ENCODE measurements around the gene CREB1. TPM values are rescaled to one million over a fixed set of nuclear protein-coding genes. Genes with fewer than 3 reads are reported as not detected.

CREB1 gene
- total and polyA plus RNA-seq, 2 donors (not counting 1 experiment from before 2014, with no cell fraction given) = 42.5 to 156 TPM

DNA sequence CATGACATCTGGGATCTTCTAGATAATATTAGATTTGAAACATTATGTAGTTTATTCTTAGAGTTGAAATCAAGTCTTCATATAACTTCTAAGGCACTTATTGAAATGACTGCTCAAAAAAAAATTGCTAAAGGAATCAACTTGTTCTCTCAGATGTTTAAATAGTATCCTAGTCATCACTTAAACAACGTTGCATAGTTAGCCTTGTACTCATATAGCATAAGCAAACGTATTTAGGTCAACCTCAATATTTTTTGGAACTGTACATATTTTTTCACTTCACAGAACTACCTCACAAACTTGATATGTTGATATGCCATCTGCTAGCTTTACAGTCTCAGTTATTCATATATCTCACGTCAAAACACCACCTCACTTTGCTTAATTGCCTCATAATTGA, 47.1 kb upstream of the CREB1 start:
- H3K4me3 ChIP-seq (ENCODE audit: control extremely low read depth in 1 of 5, extremely low read depth in 1 of 5, insufficient read depth in 1 of 5, low read depth in 2 of 5, low read length in 4 of 5) = no peak overlapping the region
- TF ChIP-seq EZH2 (IDR thresholded peaks at IDR 0.05; ENCODE audit: borderline replicate concordance, insufficient read depth, low read depth, low read length, poor library complexity, severe bottlenecking) (no peak), CTCF (IDR thresholded peaks at IDR 0.05) (no peak)
- WGBS (ENCODE audit: insufficient coverage) = 93% methylated on average over 2 of the region's 3 CpGs
- no peaks in the 10 kb centered on the region for H3K79me2 ChIP-seq (ENCODE audit: control insufficient read depth, insufficient read depth, low read length)
- H3K27ac ChIP-seq (ENCODE audit: low read length in 2 of 2) = no peak overlapping the region
- ChIA-PET POLR2A (interaction anchor here (1.0 kb wide), 1 partner anchor 20 kb away, joined by 3 read pairs; no protein-coding TSS in a partner anchor), CTCF (interaction anchor here (1.7 kb wide), 1 partner anchor 48 kb away, joined by 3 read pairs; no protein-coding TSS in a partner anchor)
- no peaks in the 10 kb centered on the region for H3K27me3 ChIP-seq (replicated peaks in 1 of 4; ENCODE audit: control extremely low read depth in 1 of 4, control insufficient read depth in 3 of 4, insufficient read depth in 4 of 4, low read length in 3 of 4)
- H3K4me1 ChIP-seq (ENCODE audit: control insufficient read depth in 2 of 2, insufficient read depth in 2 of 2, low read length in 2 of 2) = peaks cover 19 to 20% of the 10 kb centered on the region in 2 donors
- intact Hi-C loops (cut with micrococcal nuclease) = no loop called here
- H3K36me3 ChIP-seq (replicated peaks in 1 of 2; ENCODE audit: control extremely low read depth in 1 of 2, control insufficient read depth in 1 of 2, extremely low read depth in 1 of 2, insufficient read depth in 2 of 2, low read length in 1 of 2) = no peaks in the 10 kb centered on the region
- no peaks in the 10 kb centered on the region for H4K20me1 ChIP-seq (ENCODE audit: control insufficient read depth, insufficient read depth, low read length, poor library complexity, severe bottlenecking)
- H3K27me3 Mint-ChIP-seq = no peaks in the 10 kb centered on the region
- ATAC-seq (ENCODE audit: low read depth) = no peak
- no peak overlapping the region for H3K9ac ChIP-seq (ENCODE audit: low read length)
- no peak overlapping the region for H3K27ac Mint-ChIP-seq
- no peaks in the 10 kb centered on the region for H3K9me3 Mint-ChIP-seq (ENCODE audit: insufficient read depth)
- no peak for DNase-seq
- peaks cover 30% of the 10 kb centered on the region for H3K4me1 Mint-ChIP-seq
- no peak overlapping the region for H2AFZ ChIP-seq (ENCODE audit: insufficient read depth, low read depth, low read length, poor library complexity, severe bottlenecking)
- H3K4me3 Mint-ChIP-seq = no peak overlapping the region
- no peaks in the 10 kb centered on the region for H3K9me3 ChIP-seq (ENCODE audit: control extremely low read depth in 1 of 3, control insufficient read depth in 2 of 3, insufficient read depth in 1 of 3, low read length in 2 of 3)
- no peak overlapping the region for H3K4me2 ChIP-seq (replicated peaks; ENCODE audit: low read depth, low read length, poor library complexity, severe bottlenecking)

DNA sequence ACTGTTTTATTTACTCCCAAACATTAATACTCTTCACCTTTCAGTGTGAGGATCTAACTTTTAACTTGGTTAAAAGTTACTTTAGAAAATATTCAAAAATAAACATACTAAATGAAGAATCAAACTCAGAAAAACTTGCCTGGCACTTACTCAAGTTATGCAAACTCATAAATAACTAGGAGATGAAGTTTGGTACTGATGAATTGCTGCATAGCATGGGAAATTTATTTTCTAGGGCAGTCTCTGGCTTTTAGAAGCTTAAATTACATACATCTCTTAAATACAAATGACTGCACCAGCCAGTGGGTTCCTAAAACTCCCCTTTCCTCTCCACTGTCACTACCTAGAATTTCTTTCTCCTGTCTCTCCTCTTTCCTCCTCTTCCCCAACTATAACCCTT, 46.7 kb upstream of the CREB1 start:
- peaks cover 19 to 20% of the 10 kb centered on the region in 2 donors for H3K4me1 ChIP-seq (ENCODE audit: control insufficient read depth in 2 of 2, insufficient read depth in 2 of 2, low read length in 2 of 2)
- no peaks in the 10 kb centered on the region for H3K36me3 ChIP-seq (replicated peaks in 1 of 2; ENCODE audit: control extremely low read depth in 1 of 2, control insufficient read depth in 1 of 2, extremely low read depth in 1 of 2, insufficient read depth in 2 of 2, low read length in 1 of 2)
- no peaks in the 10 kb centered on the region for H3K9me3 Mint-ChIP-seq (ENCODE audit: insufficient read depth)
- TF ChIP-seq CTCF (IDR thresholded peaks at IDR 0.05) (no peak), EZH2 (IDR thresholded peaks at IDR 0.05; ENCODE audit: borderline replicate concordance, insufficient read depth, low read depth, low read length, poor library complexity, severe bottlenecking) (no peak)
- no peaks in the 10 kb centered on the region for H3K9me3 ChIP-seq (ENCODE audit: control extremely low read depth in 1 of 3, control insufficient read depth in 2 of 3, insufficient read depth in 1 of 3, low read length in 2 of 3)
- H3K27ac ChIP-seq (ENCODE audit: low read length in 2 of 2) = no peak overlapping the region
- ChIA-PET CTCF (interaction anchor here (1.7 kb wide), 1 partner anchor 47 kb away, joined by 3 read pairs; no protein-coding TSS in a partner anchor), POLR2A (interaction anchor here (1.0 kb wide), 1 partner anchor 20 kb away, joined by 3 read pairs; no protein-coding TSS in a partner anchor)
- peaks cover 30% of the 10 kb centered on the region for H3K4me1 Mint-ChIP-seq
- no peak overlapping the region for H3K4me3 Mint-ChIP-seq
- ATAC-seq (ENCODE audit: low read depth) (no peak), DNase-seq (no peak)
- H2AFZ ChIP-seq (ENCODE audit: insufficient read depth, low read depth, low read length, poor library complexity, severe bottlenecking) = no peak overlapping the region
- H3K79me2 ChIP-seq (ENCODE audit: control insufficient read depth, insufficient read depth, low read length) = no peaks in the 10 kb centered on the region
- H3K27me3 Mint-ChIP-seq = no peaks in the 10 kb centered on the region
- H3K27ac Mint-ChIP-seq = no peak overlapping the region
- no peaks in the 10 kb centered on the region for H3K27me3 ChIP-seq (replicated peaks in 1 of 4; ENCODE audit: control extremely low read depth in 1 of 4, control insufficient read depth in 3 of 4, insufficient read depth in 4 of 4, low read length in 3 of 4)
- no peaks in the 10 kb centered on the region for H4K20me1 ChIP-seq (ENCODE audit: control insufficient read depth, insufficient read depth, low read length, poor library complexity, severe bottlenecking)
- no peak overlapping the region for H3K4me3 ChIP-seq (ENCODE audit: control extremely low read depth in 1 of 5, extremely low read depth in 1 of 5, insufficient read depth in 1 of 5, low read depth in 2 of 5, low read length in 4 of 5)
- intact Hi-C loops (cut with micrococcal nuclease) = no loop called here
- H3K4me2 ChIP-seq (replicated peaks; ENCODE audit: low read depth, low read length, poor library complexity, severe bottlenecking) = no peak overlapping the region
- H3K9ac ChIP-seq (ENCODE audit: low read length) = no peak overlapping the region

Data from B cell (primary cell).